Putamen (tissue), 1 donor: Measurements from ENCODE around the gene RPAP3.

Source experiments
- DNase-seq: peaks from one replicate; pipeline ENCODE4 v3.0.0-alpha.2; 2016; ENCODE audit warnings: low spot score

RPAP3 gene

DNA sequence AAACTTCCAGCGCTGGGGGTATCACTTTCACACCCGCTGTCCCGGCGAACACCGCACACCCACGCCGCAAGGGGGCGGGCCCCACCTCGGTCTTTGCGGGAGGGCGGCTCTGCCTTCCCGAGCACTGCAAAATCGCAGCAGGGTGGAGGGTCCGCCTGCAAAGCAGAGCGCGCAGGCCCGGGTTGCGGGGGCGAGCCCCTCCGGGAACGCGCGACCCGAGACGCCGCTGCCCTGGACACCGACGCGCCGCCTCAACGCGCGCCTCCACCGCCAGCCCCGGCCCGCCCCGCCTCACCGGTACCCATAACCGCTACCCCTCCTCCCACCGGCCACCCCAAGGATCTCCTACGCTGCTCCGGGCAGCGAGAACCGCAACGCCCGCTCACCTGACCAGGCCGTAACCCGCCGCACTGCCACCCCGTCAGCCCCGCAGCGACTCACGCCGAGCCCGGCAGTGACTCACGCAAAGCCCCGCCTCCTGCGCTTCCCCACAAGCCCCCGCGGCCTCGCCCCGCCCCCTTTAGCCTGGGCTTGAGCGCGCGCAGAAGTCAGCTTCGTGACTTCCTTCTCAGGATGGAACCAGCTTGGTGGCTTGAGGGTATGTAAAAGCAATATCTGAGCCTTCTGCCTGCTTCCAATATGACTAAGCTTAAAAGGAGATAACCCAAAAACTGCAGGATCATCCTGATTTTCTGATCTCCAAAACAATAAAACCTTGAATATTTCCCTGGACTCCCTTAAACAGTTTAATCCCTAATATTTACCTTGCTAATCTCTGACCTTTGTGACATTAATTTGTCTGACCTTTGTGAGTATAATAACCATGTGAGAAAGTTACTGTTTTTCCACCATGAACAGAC, at the start of gene RPAP3:
RPAP3 (minus strand) TSS at position 465 of the 860 bp plus-strand sequence. CDS start 3,190 bp downstream, outside the sequence.
- DNase-seq = peak; percentile 91

GRCh38 chr12:47754881-47755280, 49.1 kb upstream of the RPAP3 start:
- DNase-seq = no peak

DNA sequence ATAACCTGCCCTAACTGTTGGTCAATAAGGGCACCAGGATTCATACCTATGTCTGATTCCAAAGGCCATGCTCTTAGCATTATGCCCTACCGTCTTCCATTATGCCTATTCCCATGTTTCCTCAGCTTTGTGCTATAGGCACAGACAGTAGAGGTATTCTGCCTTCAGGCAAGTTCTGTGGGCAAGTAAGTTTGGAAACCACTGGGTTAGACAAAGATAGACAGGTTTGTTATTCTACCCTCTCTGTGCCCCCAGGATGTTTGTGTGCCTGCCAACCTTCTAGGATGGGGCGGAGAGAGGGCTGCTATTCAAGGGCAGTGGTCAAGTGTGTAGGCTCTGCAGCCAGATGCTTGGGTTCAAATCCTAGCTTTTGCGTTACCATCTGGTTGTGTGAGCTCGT, 48.3 kb upstream of the RPAP3 start:
- no peak for DNase-seq

DNA sequence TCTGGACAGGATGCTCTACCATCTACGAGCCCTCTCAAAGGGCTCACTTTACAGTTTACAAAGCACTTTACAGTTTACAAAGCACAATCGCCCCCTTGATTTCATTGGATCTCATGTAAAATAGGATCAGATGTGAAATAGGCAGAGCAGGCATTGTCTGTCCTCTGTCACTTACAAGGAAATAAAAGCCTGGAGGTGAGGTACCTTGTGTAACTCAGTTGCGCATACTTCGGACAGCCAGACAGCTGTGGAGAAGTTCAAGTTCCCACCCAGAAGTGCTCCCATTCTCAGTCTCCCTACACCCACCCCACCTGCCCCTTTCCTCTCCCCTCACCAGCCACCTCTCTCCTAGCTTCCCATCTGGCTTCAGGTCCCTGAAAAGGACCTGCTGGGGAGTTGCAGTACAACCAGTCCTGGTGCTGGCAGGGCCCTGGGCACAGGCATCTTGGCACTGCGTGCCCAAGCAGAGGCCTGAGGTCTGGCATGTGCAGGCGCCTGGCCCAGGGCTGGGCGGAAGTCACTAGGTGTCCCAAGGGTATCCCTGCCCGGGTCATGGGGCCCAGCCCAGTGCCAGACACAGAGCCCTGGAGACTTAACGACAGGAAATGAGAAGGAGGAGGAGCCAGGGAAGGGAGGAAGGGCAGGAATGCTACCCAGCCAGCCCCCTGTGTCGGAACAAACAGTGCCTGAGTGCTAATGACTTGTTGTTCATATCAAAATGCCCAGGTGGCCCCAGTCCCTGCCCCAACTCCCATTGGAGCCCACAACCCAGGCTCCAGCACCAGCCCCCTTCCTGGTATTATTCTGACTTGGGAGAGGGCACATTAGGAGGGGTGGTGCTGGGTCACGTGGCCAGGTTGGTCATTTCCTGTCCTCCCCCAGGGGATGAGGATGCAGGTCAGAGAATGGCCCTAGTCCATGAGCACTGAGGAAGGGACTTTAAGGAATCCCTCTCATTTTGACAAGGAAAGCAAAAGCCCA, 47.5 kb upstream of the RPAP3 start:
- DNase-seq = no peak

- no peak for DNase-seq
Observed at GRCh38 chr12:47752552-47752951, 46.7 kb upstream of the RPAP3 start.

DNA sequence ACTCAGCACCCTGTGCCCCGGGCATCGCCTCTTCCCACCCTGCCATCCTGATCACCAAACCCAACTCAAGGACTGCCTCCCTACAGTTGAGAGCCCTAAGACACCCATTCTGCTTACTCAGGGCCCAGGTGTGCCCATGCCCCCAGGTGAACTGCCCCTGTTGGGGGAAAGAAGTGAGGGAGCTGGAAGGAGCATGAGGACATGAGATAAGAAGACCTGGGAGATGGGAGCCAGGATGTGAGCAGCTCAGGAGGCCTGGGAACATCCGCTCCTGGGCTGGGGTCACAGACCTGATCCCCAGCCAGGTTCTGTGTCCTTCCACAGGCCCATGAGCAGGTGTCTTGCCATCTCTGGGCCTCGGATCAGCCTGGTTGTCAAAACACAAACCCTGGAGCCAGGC, 46.3 kb upstream of the RPAP3 start:
- no peak for DNase-seq

GRCh38 chr12:47751561-47751960, 45.7 kb upstream of the RPAP3 start:
- DNase-seq = no peak

GRCh38 chr12:47750916-47751470, 45.2 kb upstream of the RPAP3 start:
- no peak for DNase-seq

DNA sequence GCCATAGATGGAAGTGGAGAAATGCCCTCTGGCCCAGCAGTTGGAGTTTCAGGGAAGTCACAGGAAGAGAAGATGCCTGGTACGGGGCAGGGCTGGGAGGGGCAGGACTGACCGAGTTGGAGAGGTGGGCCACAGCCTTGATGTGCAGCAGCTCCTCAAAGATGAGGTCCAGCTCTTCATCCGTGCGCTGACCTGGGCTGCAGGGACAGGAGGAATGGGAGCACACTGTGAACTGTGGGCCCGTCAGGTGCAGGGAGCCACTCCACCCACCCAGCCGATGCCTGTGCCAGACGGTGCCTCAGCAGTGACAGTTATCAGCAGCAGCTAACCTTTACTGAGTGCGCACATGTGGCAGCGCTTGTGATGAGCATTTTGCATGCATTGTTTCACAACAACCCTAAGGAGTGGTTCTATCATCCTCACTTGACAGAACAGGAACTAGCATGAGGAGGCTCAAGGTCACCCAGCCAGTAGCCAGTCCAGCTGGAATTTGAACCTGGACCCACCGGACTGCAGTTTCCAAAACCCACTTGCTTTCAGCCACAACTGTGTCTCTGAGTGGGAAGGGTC, 44.5 kb upstream of the RPAP3 start:
- DNase-seq = no peak

DNA sequence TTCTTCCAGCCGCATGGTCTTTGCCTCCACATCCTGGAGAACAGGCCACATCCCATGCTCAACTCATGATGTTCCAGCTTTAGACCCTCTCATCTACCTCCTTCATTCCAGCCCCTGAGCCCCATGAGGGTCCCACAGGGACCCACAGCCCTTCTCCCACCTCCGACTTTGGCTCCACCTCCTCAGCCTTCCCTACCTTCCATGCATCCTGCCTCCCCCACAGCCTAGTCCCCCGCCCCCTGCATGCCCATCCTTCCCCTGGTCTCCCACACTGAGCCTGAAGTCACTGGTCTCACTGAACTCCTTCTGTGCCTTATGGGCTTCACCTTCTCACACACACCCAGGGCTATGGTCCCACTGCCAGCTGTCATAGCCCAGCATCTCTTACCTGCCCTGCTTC, 43.1 kb upstream of the RPAP3 start:
- no peak for DNase-seq

GRCh38 chr12:47748507-47748828, 42.6 kb upstream of the RPAP3 start:
- no peak for DNase-seq

GRCh38 chr12:47747596-47748506, 42.0 kb upstream of the RPAP3 start:
- DNase-seq = no peak

DNA sequence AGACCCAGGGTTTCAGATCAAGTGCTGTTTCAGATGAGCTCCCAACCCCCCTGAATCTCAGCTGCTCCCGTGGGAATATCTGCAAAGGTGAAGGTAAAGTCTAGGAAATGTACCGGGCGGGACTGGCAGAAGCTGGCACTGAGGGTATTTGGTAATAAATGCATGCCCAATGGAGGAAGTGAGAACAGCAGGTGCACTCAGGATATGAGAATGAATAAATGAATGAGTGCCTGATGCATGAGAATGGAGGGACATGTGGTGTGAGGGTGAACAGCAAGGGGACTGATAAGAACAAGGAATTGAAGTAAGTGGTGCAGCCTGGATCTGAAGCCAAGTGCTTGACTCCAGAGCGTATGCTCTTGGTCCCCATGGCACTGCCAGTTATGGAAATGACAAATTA, 41.3 kb upstream of the RPAP3 start:
- no peak for DNase-seq

DNA sequence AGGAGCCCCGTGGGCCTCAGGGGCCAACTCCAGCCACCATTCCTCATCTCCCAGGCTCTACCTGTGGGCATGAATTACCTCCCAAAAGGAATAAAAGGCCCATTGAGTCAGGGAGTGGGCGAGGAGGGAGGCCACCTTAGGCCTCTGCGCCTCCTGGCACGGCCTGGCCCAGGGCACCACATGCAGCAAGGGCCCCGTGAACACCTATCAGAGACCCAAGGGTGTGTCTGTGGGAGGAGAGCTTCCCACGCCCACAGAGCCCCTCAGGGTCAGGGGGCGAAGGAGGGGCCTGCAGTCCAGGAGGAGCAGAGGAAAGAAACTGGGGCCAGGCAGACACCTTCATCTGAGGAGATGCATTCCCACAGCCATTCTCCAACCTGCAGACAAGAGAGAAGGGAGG, 40.7 kb upstream of the RPAP3 start:
- no peak for DNase-seq

- DNase-seq = no peak
Observed at GRCh38 chr12:47746073-47746472, 40.2 kb upstream of the RPAP3 start.

GRCh38 chr12:47745485-47746041, 39.7 kb upstream of the RPAP3 start:
- DNase-seq = no peak

DNA sequence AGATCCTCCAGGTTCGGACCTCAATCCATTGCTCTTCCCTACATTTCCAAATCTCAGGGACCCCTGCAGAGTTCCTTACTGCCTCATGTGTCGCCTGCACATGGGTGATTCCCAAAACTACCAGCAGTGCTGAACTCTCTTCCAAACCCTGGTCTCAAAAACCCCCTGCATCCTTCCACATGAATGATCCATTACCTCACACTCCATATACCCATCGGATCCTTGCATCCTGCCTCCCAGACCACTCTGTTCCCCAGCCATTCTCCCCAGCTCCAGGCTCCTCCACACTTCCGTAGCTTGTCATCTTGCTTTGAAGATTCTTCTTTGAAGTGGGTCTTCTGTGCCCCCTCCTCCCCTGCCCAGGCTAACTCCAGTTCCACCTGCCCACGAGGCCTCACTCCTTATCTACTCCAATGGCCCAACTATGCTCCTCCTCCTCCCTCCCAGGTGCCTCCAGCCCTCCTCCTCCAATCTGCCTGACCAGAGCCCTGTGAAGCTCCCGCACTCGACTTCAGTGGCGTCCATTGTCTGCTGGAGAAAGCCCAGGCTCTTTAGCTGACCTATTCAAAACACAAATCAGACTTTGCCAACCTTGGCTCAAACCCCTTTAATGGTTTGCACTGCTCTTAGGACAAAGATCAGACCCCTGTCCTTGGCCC, 39.1 kb upstream of the RPAP3 start:
- DNase-seq = no peak

DNA sequence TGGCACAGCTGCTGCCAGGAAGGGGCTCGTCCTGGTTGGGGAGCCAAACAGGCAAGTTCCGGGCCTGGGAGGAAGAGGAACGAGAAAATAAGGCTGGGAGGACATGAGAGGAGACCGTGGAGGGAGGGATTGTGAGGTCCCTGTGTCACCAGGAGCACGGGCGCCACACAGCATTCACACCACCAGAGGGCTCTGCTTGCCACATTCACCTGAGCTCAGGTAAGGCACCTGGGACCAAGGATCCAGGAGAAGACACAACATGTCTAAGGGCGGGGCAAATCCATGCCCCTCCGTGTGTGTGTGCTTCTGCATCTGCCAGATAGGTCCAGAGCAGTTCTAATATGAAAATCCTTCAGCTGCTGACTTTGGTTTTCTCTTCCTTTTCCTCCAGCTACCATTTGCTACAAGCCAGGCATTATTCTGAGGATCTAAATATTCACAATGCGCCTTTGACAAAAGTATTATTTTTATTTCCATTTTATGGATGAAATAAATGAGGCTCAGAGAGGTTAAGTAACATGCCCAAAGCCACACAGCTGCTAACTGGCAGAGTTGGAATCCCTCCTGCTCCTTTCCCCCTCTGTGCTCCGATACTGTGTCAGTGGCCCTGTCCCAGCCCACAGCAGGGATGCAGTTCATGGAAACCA, 38.3 kb upstream of the RPAP3 start:
- no peak for DNase-seq

GRCh38 chr12:47743311-47743860, 37.6 kb upstream of the RPAP3 start:
- DNase-seq = no peak
